ENCODE results near the gene SOX3. TPM values are rescaled to one million over a fixed set of nuclear protein-coding genes. Genes with fewer than 3 reads are reported as not detected.

Gene SOX3
- total and polyA plus RNA-seq, 2 of the 8 experiments (the other 6 are each of a cell fraction or from before 2014, with no cell fraction given) = 10.4 to 41.0 TPM

DNA sequence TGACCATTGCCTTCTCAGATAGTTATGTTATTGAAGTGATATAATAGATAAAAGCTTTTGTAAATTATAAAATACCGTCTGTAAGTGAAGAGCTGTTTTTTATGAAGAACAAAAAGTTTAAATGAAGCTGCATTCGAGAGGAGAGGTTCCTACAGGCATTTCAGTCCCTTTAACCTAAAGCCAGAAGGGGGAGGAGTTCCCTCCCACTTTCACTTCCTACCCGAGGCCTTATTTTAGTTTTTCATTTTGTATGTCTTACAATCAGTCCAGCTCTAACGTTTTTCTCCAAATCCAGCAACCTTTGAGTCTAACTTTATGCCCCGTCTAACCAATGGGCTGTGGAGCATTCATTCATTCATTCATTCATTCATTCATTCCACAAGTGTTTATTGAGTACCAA is 16.5 kb upstream of the SOX3 start:
- WGBS, 2 experiments (ENCODE audit: extremely low coverage in 1 of 2, insufficient coverage in 1 of 2, insufficient read length in 1 of 2, insufficient replicate concordance in 2 of 2, low coverage in 1 of 2, low lambda C conversion rate in 2 of 2, missing lambda C conversion rate in 1 of 2) = 79% methylated on average over 3 of the region's 5 CpGs; no CpG with 5 or more reads in 1 of the 2 experiments
- CTCF ChIA-PET (ENCODE audit: partially characterized antibody) = interaction anchor here (0.6 to 1.4 kb wide), 5 partner anchors 9 to 486 kb away, joined by 3 read pairs; no protein-coding TSS in a partner anchor
- no peak for TF ChIP-seq KDM4A (IDR thresholded peaks at IDR 0.05; ENCODE audit: low read depth, low read length, severe bottlenecking)
- no peak for TF ChIP-seq RFX5 (IDR thresholded peaks at IDR 0.05; ENCODE audit: borderline replicate concordance, low read depth, low read length)
- TF ChIP-seq, protein P1, sequence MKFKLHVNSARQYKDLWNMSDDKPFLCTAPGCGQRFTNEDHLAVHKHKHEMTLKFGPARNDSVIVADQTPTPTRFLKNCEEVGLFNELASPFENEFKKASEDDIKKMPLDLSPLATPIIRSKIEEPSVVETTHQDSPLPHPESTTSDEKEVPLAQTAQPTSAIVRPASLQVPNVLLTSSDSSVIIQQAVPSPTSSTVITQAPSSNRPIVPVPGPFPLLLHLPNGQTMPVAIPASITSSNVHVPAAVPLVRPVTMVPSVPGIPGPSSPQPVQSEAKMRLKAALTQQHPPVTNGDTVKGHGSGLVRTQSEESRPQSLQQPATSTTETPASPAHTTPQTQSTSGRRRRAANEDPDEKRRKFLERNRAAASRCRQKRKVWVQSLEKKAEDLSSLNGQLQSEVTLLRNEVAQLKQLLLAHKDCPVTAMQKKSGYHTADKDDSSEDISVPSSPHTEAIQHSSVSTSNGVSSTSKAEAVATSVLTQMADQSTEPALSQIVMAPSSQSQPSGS (IDR thresholded peaks at IDR 0.05; ENCODE audit: low read length) = no peak
- no peak for TF ChIP-seq SIX5 (IDR thresholded peaks at IDR 0.05; ENCODE audit: low read depth, low read length)
- no peak for TF ChIP-seq GABPA (IDR thresholded peaks at IDR 0.05; ENCODE audit: borderline replicate concordance, insufficient read depth, low read length)
- TF ChIP-seq NRF1 (IDR thresholded peaks at IDR 0.05; ENCODE audit: low read depth, low read length) = no peak
- TF ChIP-seq SUZ12 (IDR thresholded peaks at IDR 0.05; ENCODE audit: low read length) = no peak
- no peak for TF ChIP-seq TCF12 (IDR thresholded peaks at IDR 0.05; ENCODE audit: low read depth, low read length)
- TF ChIP-seq RXRA (IDR thresholded peaks at IDR 0.05; ENCODE audit: insufficient read depth, low read depth, low read length) = no peak
- TF ChIP-seq, protein P2, sequence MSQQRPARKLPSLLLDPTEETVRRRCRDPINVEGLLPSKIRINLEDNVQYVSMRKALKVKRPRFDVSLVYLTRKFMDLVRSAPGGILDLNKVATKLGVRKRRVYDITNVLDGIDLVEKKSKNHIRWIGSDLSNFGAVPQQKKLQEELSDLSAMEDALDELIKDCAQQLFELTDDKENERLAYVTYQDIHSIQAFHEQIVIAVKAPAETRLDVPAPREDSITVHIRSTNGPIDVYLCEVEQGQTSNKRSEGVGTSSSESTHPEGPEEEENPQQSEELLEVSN (IDR thresholded peaks at IDR 0.05) = no peak
- no peak for TF ChIP-seq TAF1 (IDR thresholded peaks at IDR 0.05; ENCODE audit: low read depth, low read length)

More for the DNA sequence above, 16.5 kb upstream of the SOX3 start:
- Histone ChIP-seq H2BK20ac (ENCODE audit: low read length) (no peak overlapping the region), H3K79me1 (ENCODE audit: low read depth, low read length) (no peaks in the 10 kb centered on the region), H3K9me3 (ENCODE audit: insufficient read depth in 2 of 2, low read depth in 1 of 2, low read length in 1 of 2) (no peaks in the 10 kb centered on the region), H3K4me2 (ENCODE audit: insufficient read depth in 1 of 2, low read depth in 2 of 2, low read length in 2 of 2) (no peak overlapping the region), H2AFZ (ENCODE audit: low read length) (no peak overlapping the region), H3K4me3 (ENCODE audit: extremely low read depth in 1 of 4, insufficient read depth in 2 of 4, low read depth in 3 of 4, low read length in 4 of 4) (no peak overlapping the region), H3K18ac (ENCODE audit: extremely low read depth, low read length) (no peak overlapping the region), H3K27me3 (replicated peaks in 1 of 4; ENCODE audit: control insufficient read depth in 3 of 4, extremely low read depth in 1 of 4, insufficient read depth in 3 of 4, low read length in 3 of 4) (no peaks in the 10 kb centered on the region), H2BK5ac (ENCODE audit: low read depth, low read length) (no peak overlapping the region), H2BK15ac (ENCODE audit: low read length) (no peak overlapping the region), H3K27ac (ENCODE audit: low read depth, low read length) (no peak overlapping the region), H3K4me1 (replicated peaks in 1 of 4; ENCODE audit: control insufficient read depth in 3 of 4, insufficient read depth in 4 of 4, low read length in 3 of 4) (peaks cover 0 to 7% (median 0%) of the 10 kb centered on the region in 4 experiments; a peak in 1 of 7 replicates), H2AK5ac (ENCODE audit: low read depth, low read length) (no peak overlapping the region), H4K20me1 (replicated peaks in 1 of 2; ENCODE audit: control insufficient read depth in 1 of 2, insufficient read depth in 2 of 2, low read length in 2 of 2) (no peaks in the 10 kb centered on the region), H2BK120ac (replicated peaks; ENCODE audit: low read depth, low read length) (no peak overlapping the region), H3K4ac (replicated peaks; ENCODE audit: insufficient read length, low read depth, low read length) (no peak overlapping the region), H3K36me3 (ENCODE audit: control insufficient read depth in 2 of 4, insufficient read depth in 4 of 4, low read length in 3 of 4) (no peaks in the 10 kb centered on the region), H2BK12ac (ENCODE audit: low read depth, low read length) (no peak overlapping the region), H3K56ac (replicated peaks; ENCODE audit: insufficient read length, low read depth, low read length) (no peak overlapping the region), H3K23ac (ENCODE audit: insufficient read length) (no peak overlapping the region), H4K91ac (replicated peaks; ENCODE audit: insufficient read length, low read length) (no peak overlapping the region), H3K79me2 (ENCODE audit: control insufficient read depth in 1 of 2, insufficient read depth in 2 of 2, low read length in 2 of 2) (no peaks in the 10 kb centered on the region), H3K9ac (replicated peaks in 1 of 4; ENCODE audit: extremely low read depth in 1 of 4, low read depth in 3 of 4, low read length in 3 of 4) (no peak overlapping the region), H4K5ac (ENCODE audit: insufficient read length, low read depth, low read length) (no peak overlapping the region), H3K23me2 (ENCODE audit: low read depth, low read length) (no peaks in the 10 kb centered on the region), H4K8ac (ENCODE audit: extremely low read depth, insufficient read depth, low read length) (no peak overlapping the region), H3K14ac (ENCODE audit: insufficient read length) (no peak overlapping the region)
- DNase-seq (ENCODE audit: low read depth in 1 of 2, low spot score in 2 of 2) (no peak), FAIRE-seq (no peak)
- POLR2A ChIA-PET (ENCODE audit: partially characterized antibody) = interaction anchor here (1.3 kb wide), 1 partner anchor 11 kb away, joined by 3 read pairs; no protein-coding TSS in a partner anchor
